ENCODE measurements around the gene H1-8.

GRCh38 chr3:129587566-129588210 lies 44.7 kb downstream of the H1-8 start:
- TF ChIP-seq CTCF (IDR thresholded peaks at IDR 0.05) (no peak), EP300 (IDR thresholded peaks at IDR 0.05; ENCODE audit: low read depth) (no peak)

Measured in transverse colon (tissue), 3 donors.